VCaP (cell line): ENCODE data around the gene IL36RN.

Source experiments
- H3K27ac ChIP-seq: fragments of 450-650 bp; 2 replicates; pipeline ENCODE4 v1.5.1; 2017
- TF ChIP-seq, protein P1 (sequence below): fragments of 450-650 bp; conservative IDR thresholded peaks from 2 replicates; pipeline ENCODE4 v1.5.1; 2017; ENCODE audit warnings: mild to moderate bottlenecking, moderate library complexity

The IL36RN gene

DNA sequence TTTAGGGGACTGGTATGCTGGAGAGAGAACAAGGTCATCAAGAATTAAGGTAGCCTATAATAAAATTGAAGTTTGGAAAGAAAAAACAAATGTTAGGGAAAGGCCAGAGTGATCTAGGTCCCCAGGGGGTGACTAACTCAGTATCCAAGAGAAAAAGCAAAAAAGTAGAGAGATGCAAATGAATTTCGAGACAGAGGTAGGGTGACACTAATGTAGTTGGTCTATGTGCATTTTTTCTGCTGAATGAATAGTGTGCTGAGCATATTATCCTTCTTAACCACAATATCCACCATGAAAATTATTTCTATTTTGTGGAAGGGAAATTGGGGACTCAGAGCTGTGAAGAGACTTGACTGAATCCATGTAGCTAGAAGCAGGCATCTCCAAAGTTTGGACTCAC is 44.0 kb upstream of the IL36RN start:
- no peak overlapping the region for H3K27ac ChIP-seq
- TF ChIP-seq, protein P1, sequence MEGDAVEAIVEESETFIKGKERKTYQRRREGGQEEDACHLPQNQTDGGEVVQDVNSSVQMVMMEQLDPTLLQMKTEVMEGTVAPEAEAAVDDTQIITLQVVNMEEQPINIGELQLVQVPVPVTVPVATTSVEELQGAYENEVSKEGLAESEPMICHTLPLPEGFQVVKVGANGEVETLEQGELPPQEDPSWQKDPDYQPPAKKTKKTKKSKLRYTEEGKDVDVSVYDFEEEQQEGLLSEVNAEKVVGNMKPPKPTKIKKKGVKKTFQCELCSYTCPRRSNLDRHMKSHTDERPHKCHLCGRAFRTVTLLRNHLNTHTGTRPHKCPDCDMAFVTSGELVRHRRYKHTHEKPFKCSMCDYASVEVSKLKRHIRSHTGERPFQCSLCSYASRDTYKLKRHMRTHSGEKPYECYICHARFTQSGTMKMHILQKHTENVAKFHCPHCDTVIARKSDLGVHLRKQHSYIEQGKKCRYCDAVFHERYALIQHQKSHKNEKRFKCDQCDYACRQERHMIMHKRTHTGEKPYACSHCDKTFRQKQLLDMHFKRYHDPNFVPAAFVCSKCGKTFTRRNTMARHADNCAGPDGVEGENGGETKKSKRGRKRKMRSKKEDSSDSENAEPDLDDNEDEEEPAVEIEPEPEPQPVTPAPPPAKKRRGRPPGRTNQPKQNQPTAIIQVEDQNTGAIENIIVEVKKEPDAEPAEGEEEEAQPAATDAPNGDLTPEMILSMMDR = no peak

DNA sequence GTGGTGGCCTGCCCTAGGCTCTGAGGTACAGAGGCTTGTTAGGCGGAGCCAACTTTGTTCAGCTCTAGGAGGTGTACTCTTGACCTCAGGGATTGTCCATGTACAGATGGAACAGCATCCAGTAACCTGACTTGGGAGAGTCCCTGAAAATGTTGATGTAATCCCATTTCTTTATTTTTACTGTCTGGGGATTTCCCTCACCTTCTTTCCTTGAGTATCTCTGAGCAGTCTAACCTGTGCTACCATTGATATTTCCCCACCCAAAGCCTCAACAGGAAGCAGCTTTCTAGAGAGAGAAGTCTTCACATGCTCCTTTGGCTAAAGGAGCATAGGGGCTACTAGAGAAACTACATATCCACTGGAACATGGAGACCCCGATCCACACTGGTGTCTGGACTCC is 43.3 kb upstream of the IL36RN start:
- H3K27ac ChIP-seq = no peak overlapping the region
- TF ChIP-seq, protein P1 = no peak

DNA sequence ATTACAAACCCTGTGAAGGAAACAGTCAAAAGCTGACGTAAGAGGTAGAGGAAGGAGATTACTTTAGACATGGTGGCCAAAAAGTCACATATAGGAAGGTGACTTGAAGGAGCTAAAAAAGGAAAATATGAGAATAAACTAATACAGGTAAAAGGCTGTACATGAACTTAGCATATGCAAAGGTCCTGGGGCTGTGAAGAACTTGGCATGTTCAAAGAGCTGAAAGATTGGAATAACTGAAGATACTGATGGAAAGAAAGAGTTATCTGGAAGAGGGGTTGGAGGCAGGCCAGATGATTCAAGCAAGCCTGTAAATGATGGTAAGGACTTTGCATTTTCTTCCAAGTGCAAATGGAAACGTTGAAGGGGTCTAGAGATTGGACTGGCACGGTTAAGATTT is 40.5 kb upstream of the IL36RN start:
- no peak overlapping the region for H3K27ac ChIP-seq
- TF ChIP-seq, protein P1 = no peak

DNA sequence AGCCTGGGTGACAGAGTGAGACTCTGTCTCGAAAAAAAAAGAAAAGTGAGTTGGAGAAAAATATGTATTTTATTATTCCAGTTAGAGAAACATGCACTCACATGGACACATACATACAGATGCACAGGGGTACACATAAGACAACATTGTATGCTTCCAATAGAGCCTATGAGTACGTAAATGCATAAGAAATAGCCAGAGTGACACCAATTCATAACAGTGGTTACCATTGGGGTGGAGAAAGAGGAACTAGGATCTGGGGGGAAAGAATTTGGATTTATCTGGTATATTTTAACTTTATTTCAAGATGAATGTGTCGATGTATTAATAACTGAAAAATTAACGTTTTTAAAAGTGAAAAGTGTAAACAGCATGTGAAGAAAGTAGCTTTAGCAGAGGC is 37.7 kb upstream of the IL36RN start:
- no peak overlapping the region for H3K27ac ChIP-seq
- TF ChIP-seq, protein P1 = no peak

DNA sequence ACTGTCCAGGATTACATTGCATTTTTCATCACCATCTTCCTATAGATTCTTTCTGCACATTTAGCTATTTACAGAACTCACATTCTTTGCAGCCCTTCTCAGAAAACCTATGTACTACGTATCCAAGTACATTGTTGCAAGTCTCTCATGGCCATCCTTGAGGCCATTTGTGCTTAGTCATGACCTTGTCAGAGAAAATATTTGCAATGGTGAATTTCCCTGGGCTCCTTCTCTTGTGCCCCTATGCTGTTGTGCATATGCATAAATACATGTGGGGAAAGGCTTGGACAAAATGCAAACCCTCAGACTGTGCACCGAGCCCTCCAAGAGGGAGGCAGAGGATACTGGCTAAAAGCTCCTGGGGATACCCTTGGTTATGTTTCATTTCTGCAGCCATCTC is 34.2 kb upstream of the IL36RN start:
- H3K27ac ChIP-seq = no peak overlapping the region
- TF ChIP-seq, protein P1 = no peak

DNA sequence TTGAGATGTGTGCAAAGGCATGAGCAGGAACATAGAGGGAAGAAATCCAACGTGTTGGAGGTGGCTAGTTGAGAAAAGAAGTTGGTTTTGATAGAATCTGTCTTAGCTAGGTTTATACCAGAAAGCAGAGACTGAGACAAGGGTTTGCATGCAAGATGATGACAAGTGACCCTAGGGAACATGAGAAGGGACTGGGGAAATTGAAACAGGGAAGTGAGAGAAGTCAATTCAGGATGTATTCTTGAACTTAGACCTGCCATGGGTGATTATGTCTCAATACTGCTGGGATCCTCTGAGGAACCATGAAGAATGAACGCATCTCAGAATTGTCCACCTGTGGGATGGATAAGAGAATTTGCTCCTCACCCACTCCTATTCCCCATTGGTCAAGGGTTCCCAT is 33.3 kb upstream of the IL36RN start:
- no peak overlapping the region for H3K27ac ChIP-seq
- TF ChIP-seq, protein P1 = no peak

DNA sequence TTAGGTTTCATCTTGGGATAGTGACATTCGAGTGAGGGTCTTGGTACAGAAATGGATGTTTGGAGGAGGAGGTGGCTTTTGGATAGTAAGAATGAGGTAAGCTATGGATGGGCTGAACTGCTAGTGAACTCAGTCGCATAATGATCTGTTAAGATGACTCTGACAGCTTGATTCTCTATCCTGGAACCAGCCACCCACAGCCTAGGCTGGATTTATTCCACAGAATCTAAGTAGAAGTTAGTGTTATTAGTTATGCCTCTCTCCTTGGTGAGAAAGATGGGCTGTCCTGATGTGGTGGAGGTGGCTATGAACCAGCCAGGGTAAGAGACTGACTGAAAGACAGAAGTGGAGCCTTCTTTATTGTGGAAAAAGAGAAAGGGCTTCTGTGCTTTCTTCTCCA is 31.3 kb upstream of the IL36RN start:
- no peak overlapping the region for H3K27ac ChIP-seq
- TF ChIP-seq, protein P1 = no peak

DNA sequence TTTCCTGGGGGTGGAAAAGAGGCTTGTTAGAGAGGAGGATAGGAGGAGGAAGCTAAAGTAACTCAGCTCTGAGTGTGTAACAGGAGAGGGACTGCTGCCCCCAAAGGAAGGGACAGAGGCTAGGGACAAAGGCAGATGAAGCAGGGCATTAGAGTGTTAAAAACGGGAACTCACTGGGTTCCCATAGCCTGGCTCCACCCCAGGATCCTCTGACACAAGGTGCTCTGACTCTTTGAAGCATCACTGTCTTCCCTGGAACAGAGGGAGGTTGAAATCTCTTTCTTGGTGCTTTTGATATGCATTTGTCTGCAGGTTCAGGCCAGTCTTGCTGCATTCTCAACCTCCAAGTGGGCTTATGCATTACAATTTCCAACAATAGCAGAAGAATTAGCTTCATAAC is 30.9 kb upstream of the IL36RN start:
- TF ChIP-seq, protein P1 = no peak
- no peak overlapping the region for H3K27ac ChIP-seq
